HepG2 (cell line): ENCODE results near the gene CCDC86. TPM values are rescaled to one million over a fixed set of nuclear protein-coding genes. Genes with fewer than 3 reads are reported as not detected.

Source experiments
- IKZF5 ChIP-seq: IDR thresholded peaks from 2 replicates; pipeline ENCODE4 v1.6.1; 2018; ENCODE audit warnings: missing genetic modification reagents, mild to moderate bottlenecking, missing compliant biosample characterization
- IRF1 ChIP-seq: sonication (generic); formaldehyde crosslinking; IDR thresholded peaks from 2 replicates; pipeline ENCODE4 v1.4.0; 2020; ENCODE audit warnings: low read depth, mild to moderate bottlenecking, missing genetic modification reagents
- MTF2 ChIP-seq: sonication (generic); formaldehyde crosslinking; IDR thresholded peaks from 2 replicates; pipeline ENCODE4 v1.5.0; 2020; ENCODE audit warnings: missing genetic modification reagents, borderline replicate concordance
- NBN ChIP-seq: fragments of 450-650 bp; conservative IDR thresholded peaks from 2 replicates; pipeline ENCODE4 v1.6.1; 2017
- NKX3-1 ChIP-seq: sonication (generic); formaldehyde crosslinking; IDR thresholded peaks from 2 replicates; pipeline ENCODE4 v1.5.0; 2020; ENCODE audit warnings: missing genetic modification reagents
- PHF5A ChIP-seq: IDR thresholded peaks from one replicate; pipeline ENCODE4 v1.6.1; 2018; ENCODE audit warnings: low read depth, missing genetic modification reagents; ENCODE audit not compliant: unreplicated experiment
- SALL2 ChIP-seq: sonication (generic); formaldehyde crosslinking; IDR thresholded peaks from 2 replicates; pipeline ENCODE4 v1.8.1; 2023; ENCODE audit warnings: mild to moderate bottlenecking, missing genetic modification reagents, inconsistent platforms
- ZHX2 ChIP-seq, 2 experiments: sonication (generic) in 1 of 2; formaldehyde crosslinking in 1 of 2; IDR thresholded peaks; 2 replicates each; pipeline versions ENCODE4 v1.6.1 to v1.9.0; 2014 to 2022; ENCODE audit warnings: antibody characterized with exemption in 1 of 2, borderline replicate concordance in 1 of 2, inconsistent platforms in 1 of 2, low read depth in 1 of 2, missing genetic modification reagents in 1 of 2
- ZNF33A ChIP-seq: sonication (generic); formaldehyde crosslinking; IDR thresholded peaks from 2 replicates; pipeline ENCODE4 v1.5.1; 2020; ENCODE audit warnings: missing genetic modification reagents, mild to moderate bottlenecking, moderate library complexity, borderline replicate concordance
- ZNF503 ChIP-seq: sonication (generic); formaldehyde crosslinking; IDR thresholded peaks from 2 replicates; pipeline ENCODE4 v1.4.0; 2020; ENCODE audit warnings: missing genetic modification reagents
- polyA plus RNA-seq, 8 experiments: library from polyadenylated mRNA; depleted of rRNA in 3 of 8; stranded (reverse) in 7 of 8; unstranded in 1 of 8; fragments of >200 nt; fragmentation: Illumina TruSeq in 4 of 8; extraction: Trizol in 4 of 8; gene quantifications; 2 replicates each; pipeline versions ENCODE4 v1.2.1 to v1.2.3, GENCODE V29; 2011 to 2016; ENCODE audit warnings: low read depth in 4 of 8, missing spikeins in 1 of 8, mixed read lengths in 1 of 8; ENCODE audit not compliant: insufficient read depth in 1 of 8
- total RNA-seq, 5 experiments: library from RNA; depleted of rRNA; stranded (reverse); fragments of >200 nt; fragmentation: Illumina TruSeq; extraction: Trizol; gene quantifications; 2 replicates each; pipeline ENCODE4 v1.2.3, GENCODE V29; 2016; ENCODE audit warnings: low read depth in 1 of 5
- TF ChIP-seq, protein P1 (sequence below): sonication (generic); formaldehyde crosslinking; IDR thresholded peaks from 2 replicates; pipeline ENCODE4 v1.8.1; 2023; ENCODE audit warnings: mild to moderate bottlenecking, moderate library complexity, missing genetic modification reagents
- TF ChIP-seq, protein P2 (sequence below): sonication (generic); formaldehyde crosslinking; IDR thresholded peaks from 2 replicates; pipeline ENCODE4 v1.4.0; 2020; ENCODE audit warnings: missing genetic modification reagents

The CCDC86 gene
- total and polyA plus RNA-seq, 2 of the 13 experiments (the other 11 are each of a cell fraction or from before 2014, with no cell fraction given) = 33.8 to 37.6 TPM

GRCh38 chr11:60880643-60881282, 38.9 kb downstream of the CCDC86 start (continued):
- TF ChIP-seq ZNF503 (CRISPR knock-in tag) (peak; percentile 98), NKX3-1 (peak; percentile 91), IRF1 (no peak), NBN (no peak), ZHX2 (IDR thresholded peaks at IDR 0.05; ENCODE audit: low read depth) (no peak), ZHX2 (CRISPR knock-in tag; IDR thresholded peaks at IDR 0.05; ENCODE audit: borderline replicate concordance) (no peak), MTF2 (CRISPR knock-in tag) (no peak), PHF5A (CRISPR knock-in tag) (no peak), IKZF5 (CRISPR knock-in tag) (peak; percentile 98), ZNF33A (CRISPR knock-in tag) (no peak), SALL2 (CRISPR knock-in tag) (peak; percentile 71; the same call in 1 of the 2 replicates)
- TF ChIP-seq, protein P1, sequence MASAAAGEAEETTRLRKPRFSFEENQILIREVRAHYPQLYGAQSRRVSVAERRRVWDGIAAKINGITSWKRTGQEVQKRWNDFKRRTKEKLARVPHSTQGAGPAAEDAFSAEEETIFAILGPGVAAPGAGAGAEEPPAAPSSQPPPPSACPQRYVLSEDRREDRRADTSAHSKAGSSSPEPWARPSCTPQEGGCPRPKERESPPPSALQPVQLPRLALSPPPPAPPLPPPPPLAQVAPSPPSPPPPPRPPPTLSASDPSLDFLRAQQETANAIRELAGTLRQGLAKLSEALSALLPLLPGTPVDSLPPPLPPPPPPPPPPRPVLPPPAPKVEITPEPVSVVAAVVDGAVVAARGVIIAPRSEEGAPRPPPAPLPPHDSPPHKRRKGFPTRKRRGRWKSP = peak; percentile 87
- TF ChIP-seq, protein P2, sequence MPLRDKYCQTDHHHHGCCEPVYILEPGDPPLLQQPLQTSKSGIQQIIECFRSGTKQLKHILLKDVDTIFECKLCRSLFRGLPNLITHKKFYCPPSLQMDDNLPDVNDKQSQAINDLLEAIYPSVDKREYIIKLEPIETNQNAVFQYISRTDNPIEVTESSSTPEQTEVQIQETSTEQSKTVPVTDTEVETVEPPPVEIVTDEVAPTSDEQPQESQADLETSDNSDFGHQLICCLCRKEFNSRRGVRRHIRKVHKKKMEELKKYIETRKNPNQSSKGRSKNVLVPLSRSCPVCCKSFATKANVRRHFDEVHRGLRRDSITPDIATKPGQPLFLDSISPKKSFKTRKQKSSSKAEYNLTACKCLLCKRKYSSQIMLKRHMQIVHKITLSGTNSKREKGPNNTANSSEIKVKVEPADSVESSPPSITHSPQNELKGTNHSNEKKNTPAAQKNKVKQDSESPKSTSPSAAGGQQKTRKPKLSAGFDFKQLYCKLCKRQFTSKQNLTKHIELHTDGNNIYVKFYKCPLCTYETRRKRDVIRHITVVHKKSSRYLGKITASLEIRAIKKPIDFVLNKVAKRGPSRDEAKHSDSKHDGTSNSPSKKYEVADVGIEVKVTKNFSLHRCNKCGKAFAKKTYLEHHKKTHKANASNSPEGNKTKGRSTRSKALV = peak; percentile 27; the same call in 1 of the 2 replicates
